Stimulated activated CD4-positive, alpha-beta T cell treated with anti-CD3 and anti-CD28 coated beads, Interleukin-4, amount 100 ng/mL, for 24 hours (primary cell): Measurements from ENCODE around the gene ASB15.

Experiments
- DNase-seq: peaks from one replicate; pipeline ENCODE4 v3.0.0-alpha.2; 2020

Gene ASB15

GRCh38 chr7:123637878-123638277, 36.3 kb downstream of the ASB15 start:
- DNase-seq: no peak

- no peak for DNase-seq
Measured at GRCh38 chr7:123639631-123640030, 38.0 kb downstream of the ASB15 start.

GRCh38 chr7:123640583-123640982, 39.0 kb downstream of the ASB15 start:
- DNase-seq: no peak

GRCh38 chr7:123641901-123642300, 40.3 kb downstream of the ASB15 start:
- no peak for DNase-seq

GRCh38 chr7:123643495-123644441, 42.1 kb downstream of the ASB15 start:
- no peak for DNase-seq

- DNase-seq: no peak
Measured at GRCh38 chr7:123645516-123645915, 43.9 kb downstream of the ASB15 start.

- DNase-seq: no peak
Measured at GRCh38 chr7:123647106-123647730, 45.6 kb downstream of the ASB15 start.

GRCh38 chr7:123649964-123650363, 48.3 kb downstream of the ASB15 start:
- DNase-seq: no peak

- no peak for DNase-seq
Measured at GRCh38 chr7:123650595-123650994, 49.0 kb downstream of the ASB15 start.

- DNase-seq: no peak
Measured at GRCh38 chr7:123652406-123652805, 50.8 kb downstream of the ASB15 start.

- DNase-seq: no peak
Measured at GRCh38 chr7:123653162-123653561, 51.5 kb downstream of the ASB15 start.

GRCh38 chr7:123655614-123656013, 54.0 kb downstream of the ASB15 start, which contains the start of gene LMOD2:
Gene LMOD2, plus strand, starts transcription at chr7:123655866. Its CDS starts 98 bp downstream, at chr7:123655964.
- no peak for DNase-seq

GRCh38 chr7:123656544-123657303, 55.1 kb downstream of the ASB15 start:
- no peak for DNase-seq

GRCh38 chr7:123657304-123657685, 55.7 kb downstream of the ASB15 start:
- no peak for DNase-seq

- no peak for DNase-seq
Measured at GRCh38 chr7:123658023-123658422, 56.4 kb downstream of the ASB15 start.

- no peak for DNase-seq
Measured at GRCh38 chr7:123660514-123661354, 59.1 kb downstream of the ASB15 start.

- DNase-seq: no peak
Measured at GRCh38 chr7:123661765-123662164, 60.1 kb downstream of the ASB15 start.

GRCh38 chr7:123662293-123662692, 60.7 kb downstream of the ASB15 start:
- DNase-seq: no peak

- DNase-seq: no peak
Measured at GRCh38 chr7:123662755-123663154, 61.1 kb downstream of the ASB15 start.

- no peak for DNase-seq
Measured at GRCh38 chr7:123663200-123663599, 61.6 kb downstream of the ASB15 start.

GRCh38 chr7:123665157-123665556, 63.5 kb downstream of the ASB15 start:
- no peak for DNase-seq

GRCh38 chr7:123665896-123666295, 64.3 kb downstream of the ASB15 start:
- DNase-seq: no peak
